ENCODE measurements around the gene PROSER2.
A peak's percentile ranks its signal among the peaks of the same experiment; 100 is the strongest.

PROSER2 gene

DNA sequence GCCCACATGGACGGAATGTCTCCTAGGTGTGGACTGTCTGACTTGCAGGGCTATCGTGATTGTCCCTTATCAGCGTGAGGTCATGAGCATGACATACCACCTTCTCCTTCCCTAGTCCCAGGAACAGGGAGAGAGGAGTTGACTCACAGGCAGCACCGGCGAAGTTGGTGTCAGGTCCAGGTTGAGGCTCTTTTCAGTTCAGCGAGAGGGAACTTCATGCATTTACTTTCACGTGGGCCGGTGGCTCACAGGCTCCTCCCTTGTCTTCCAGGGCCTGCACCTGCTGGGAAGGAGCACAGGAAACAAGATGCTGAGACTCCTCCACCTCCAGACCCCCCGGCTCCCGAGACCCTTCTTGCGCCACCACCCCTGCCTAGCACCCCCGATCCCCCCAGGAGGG is 46.1 kb downstream of the PROSER2 start:
- DNase-seq (ENCODE audit: low read depth in 3 of 3), result no peak

DNA sequence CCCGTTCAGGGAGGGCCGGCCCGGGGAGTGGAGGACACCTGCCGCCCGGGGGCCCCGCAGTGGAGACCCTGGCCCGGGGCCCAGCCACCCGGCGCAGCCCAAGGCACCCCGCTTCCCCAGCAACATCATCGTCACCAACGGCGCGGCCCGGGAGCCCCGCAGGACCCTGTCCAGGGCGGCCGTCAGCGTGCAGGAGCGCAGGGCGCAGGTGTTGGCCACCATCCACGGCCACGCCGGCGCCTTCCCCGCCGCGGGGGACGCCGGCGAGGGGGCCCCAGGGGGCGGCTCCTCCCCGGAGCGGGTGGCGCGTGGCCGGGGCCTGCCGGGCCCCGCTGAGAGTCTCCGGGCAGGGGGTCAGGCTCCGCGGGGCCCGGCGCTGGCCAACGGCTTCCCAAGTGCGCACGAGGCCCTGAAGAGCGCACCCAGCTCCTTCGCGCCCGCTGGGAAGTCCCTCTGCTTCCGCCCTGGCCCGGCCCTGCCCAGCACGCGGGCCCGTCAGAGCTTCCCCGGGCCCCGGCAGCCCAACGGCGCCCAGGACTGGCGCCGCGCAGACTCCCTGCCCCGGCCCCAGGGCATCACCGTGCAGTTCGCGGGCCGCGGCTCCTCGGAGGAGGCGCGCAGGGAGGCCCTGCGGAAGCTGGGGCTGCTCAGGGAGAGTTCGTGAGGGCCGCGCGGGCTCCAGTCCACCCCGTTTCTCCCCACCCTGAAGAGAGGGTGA is 46.7 kb downstream of the PROSER2 start:
- no peak for DNase-seq (ENCODE audit: low read depth in 3 of 3)

DNA sequence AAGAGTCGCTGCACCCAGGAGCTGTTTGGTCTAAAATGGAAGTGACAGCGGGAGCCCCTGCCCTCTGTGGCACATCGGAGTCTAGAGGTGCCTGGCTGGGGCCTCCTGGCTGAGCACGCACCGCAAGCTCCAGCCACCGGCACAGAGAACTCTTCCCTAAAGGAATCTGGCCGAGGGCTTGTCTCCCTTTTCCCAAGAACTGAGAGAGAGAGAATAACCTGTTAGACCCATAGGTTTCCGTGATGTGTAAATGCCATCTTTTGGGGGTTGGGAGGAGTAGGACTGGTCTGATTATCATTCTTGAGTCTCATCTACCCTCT is 47.3 kb downstream of the PROSER2 start:
- no peak for DNase-seq (ENCODE audit: low read depth in 3 of 3)

DNA sequence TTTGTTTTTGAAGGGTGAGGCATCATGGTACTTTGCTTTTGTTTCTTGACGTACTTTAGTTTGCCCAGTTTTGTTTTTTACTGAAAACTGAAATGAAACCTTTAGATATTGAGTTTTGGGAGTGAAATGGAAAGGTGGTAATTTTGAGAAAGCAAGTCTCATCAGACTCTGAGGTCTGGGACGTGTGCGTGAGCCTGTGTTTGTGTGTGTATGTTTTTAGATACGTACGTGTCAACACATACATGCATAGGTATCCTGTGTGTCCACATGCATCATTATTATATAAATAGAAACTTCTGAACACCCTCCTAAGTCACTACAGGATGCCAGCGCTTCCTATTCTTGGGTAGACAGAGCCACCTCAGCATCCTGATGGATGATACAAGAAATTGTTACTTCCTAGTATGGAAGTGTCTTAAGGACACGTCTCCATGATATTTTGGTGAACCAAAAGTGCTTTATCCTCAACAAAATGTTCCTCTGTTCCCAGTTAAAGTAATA is 47.8 kb downstream of the PROSER2 start:
- DNase-seq (ENCODE audit: low read depth in 3 of 3), result no peak

DNA sequence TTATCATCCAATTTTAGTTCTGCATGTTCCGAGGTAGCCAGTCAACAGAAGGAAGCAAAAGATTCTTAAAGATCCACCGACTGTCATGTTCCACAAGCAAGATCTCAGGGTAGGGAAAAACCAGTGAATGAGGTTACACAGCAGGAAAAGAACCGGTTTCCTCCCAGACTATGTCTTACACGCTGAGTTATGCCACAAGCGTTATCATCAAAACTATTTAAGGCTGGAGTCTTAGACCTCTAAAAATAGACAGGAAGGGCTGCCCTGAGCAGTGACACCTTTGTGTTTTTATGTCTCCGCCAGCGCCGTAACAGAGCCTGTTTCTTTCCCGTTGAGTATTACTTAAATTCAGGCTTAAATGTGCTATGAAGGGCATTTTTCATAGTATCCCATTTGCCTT is 48.3 kb downstream of the PROSER2 start:
- no peak for DNase-seq (ENCODE audit: low read depth in 3 of 3)

DNA sequence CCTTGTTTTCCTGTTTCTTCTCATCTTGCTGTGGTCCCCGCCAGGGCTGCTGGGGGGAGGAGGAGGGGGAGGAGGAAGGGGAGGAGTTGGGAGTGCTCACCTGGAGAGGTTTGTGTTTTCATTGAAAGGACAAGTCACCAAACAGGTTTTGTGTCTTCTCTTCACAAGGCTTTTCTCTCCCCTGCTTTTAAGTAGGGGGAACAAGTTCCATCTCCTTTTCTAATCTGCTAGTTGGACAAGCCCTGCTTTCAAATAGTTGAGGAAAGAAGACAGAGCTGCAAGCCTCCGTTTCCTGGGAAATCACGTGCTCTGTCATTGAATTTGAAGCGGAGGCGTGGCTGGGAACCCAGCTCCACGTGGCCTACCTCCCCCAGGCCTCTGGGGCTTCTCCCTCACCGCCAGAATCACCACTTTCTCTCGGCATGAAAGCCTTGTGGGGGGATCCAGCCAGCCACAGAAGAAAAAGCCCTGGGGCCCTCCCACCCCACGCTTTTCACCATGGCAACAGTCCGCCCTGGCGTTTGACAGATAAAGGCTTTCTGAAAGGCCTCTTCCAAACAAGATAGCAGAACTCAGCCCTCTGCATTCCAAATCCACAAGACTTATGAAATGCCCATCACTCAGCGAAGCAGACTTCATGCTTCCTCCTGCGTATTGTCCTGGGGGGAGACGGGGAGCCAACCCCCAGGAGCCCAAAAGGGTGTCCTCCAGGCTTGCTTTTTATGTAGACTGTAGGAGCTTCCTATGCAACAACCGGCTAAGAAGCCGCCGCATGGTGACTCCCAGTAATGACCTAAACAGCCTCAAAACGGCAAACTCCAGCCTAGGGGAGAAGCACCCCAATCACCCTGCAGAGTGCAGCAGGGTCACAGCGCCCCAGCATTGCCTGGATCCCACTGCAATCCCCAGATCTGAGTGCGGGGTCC is 51.7 kb downstream of the PROSER2 start:
- peak; percentile 1 to 57 (median 13) for DNase-seq (ENCODE audit: low read depth in 3 of 3)

- no peak for DNase-seq (ENCODE audit: low read depth in 3 of 3)
Observed at GRCh38 chr10:11875494-11876281, 52.5 kb downstream of the PROSER2 start.

GRCh38 chr10:11876324-11876723 is 53.2 kb downstream of the PROSER2 start:
- no peak for DNase-seq (ENCODE audit: low read depth in 3 of 3)

DNA sequence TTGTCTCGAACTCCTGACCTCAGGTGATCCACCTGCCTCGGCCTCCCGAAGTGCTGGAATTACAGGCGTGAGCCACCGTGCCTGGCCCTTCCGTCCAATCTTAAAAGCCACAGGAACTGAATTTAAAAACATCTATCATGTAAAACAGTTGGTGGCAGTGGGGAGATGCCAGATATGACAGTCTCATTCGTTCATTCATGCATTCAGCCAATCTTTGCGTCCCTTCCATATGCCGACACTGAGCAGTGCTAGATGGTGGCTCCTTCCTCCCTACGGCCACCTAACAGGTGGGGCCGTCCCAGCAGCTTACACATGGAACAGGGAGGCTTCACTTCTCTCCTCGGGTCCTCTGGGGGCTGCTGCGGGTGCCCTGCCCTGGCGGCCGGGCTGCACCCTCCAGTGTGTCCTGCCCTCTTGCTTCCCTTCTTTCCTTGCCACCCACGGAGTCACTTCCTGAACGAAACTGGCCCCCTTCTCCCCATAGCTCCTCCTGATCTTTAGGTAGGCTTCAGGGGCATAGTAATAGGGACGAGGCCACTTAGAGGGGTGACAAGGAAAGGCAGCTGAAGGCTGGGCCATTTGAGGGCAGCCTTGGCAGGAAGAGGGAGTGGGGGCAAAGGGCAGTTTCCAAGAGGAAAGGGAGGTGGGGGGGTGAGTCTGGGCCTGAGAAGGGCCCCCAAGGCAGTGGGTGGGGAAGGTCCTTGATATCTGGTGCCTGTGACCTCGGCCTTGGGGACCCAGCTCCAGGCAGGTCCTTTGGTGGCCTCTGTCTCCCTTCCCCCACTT is 53.8 kb downstream of the PROSER2 start:
- no peak for DNase-seq (ENCODE audit: low read depth in 3 of 3)

DNA sequence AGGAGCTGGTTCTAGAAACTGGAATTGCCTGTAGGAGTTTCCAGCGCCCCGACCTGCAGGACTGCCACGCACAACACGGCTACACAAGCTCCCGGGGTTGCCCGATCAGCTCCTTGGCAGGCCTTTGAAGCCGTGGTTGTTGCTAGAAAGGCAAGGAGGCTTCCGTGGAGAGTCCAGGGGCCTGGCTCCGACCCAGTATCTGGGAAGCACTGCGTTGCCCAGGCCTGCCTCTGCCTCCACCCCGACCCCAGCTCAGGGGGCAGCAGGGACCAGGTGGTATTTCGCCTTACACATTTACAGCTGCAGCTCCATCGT is 54.4 kb downstream of the PROSER2 start:
- DNase-seq (ENCODE audit: low read depth in 3 of 3), result no peak

DNA sequence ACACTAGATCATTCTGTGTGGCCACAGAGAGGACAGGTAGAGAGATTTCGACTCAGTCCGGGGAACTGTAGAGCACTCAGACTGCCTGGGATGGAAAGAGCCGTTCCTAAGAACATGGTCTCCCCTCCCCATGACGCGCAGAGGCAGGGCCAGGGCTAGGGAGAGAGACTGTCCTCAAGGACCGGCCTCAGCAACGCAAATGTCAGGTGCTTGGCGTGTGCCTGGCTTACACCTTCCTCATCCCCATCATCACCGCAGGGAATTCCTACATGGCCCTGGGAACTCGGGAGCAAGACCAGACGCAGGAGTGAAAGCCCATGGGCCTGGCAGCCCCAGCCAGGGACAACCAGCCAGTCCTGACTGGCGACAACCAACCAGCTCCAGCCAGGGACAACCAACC is 55.6 kb downstream of the PROSER2 start:
- DNase-seq (ENCODE audit: low read depth in 3 of 3), result no peak

DNA sequence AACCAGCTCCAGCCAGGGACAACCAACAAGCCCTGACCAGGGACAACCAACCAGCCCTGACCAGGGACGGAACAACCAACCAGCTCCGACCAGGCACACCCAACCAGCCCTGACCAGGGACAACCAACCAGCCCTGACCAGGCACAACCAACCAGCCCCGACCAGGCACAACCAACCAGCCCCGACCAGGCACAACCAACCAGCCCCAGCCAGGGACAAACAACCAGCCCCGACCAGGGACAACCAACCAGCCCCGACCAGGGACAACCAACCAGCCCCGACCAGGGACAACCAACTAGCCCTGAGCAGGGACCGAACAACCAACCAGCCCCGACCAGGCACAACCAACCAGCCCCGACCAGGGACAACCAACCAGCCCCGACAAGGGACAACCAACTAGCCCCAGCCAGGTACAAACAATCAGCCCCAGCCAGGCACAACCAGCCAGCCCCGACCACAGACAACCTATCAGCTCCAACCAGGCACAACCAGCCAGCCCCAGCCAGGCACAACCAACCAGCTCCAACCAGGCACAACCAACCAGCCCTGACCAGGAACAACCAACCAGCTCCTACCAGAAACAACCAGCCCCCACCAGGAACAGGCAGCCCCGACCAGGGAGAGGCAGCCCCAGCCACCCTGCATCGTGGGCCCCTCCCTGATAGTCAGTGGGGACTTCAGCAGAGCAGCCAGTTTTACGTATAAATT is 56.4 kb downstream of the PROSER2 start:
- no peak for DNase-seq (ENCODE audit: low read depth in 3 of 3)

DNA sequence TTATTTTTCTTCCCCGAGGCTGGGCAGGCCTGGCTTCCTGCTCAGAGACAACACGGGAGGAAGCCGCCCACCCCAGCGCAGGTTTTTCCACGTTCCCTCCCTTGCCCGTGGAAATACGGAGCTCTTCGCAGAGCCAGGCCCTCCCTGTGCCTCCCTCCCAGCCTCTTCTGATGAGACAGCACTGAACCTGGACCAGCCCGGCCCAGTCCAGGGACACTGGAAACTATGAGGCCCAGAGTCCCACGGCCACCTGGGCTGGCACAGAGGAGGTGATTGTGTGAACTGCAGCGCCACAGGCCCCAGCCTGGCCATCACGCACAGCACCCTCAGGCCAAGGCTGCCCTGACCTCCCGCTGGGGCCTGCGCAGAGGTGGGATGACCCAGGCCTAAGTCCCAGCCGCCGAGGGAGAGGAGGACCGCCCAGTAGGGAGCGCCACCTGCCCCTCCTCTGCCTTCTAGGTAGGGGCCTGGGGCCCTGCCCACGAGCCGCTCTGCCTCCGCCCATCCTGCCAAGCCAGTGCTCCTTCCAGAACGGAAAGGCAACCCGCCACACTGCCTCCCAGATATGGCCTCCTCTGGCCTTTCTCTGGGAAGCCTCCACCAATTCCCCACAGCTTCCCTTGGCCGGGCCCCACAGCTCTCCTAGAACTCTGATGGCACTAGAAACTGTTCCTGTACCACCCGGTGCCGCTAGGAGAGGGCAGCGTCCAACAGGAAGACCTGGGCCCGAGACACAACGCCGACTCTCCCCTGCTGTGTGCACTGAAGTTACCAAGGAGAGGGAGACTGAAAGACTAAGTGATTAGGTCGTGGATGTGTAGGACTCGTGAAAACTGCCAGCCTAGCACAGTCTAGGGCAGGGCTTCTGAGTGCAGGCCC is 57.2 kb downstream of the PROSER2 start:
- no peak for DNase-seq (ENCODE audit: low read depth in 3 of 3)

DNA sequence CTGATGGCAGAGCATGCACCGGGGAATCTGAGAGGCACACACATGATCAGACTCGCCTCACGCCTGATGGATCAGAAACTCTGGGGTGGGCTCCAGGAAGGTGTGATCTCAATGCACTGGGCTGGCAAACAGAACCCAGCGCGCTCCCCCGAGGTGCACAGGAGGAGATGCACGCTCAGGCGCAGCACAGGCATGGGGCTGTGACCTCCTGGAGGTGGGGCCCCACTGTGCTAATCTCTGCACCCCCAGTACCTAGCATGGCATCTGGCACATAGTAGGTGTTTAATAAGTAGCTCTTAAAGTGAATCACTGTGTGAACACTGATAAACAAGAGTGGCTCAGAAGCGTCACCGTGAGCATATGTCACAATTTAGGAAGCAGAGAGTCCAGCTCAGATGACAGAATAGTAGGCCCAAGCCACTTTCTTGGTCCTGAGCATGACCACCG is 57.9 kb downstream of the PROSER2 start:
- DNase-seq (ENCODE audit: low read depth in 3 of 3), result no peak

- DNase-seq (ENCODE audit: low read depth in 3 of 3), result no peak
Observed at GRCh38 chr10:11881477-11882417, 58.6 kb downstream of the PROSER2 start.

- DNase-seq (ENCODE audit: low read depth in 3 of 3), result no peak
Observed at GRCh38 chr10:11882646-11883375, 59.7 kb downstream of the PROSER2 start.

- no peak for DNase-seq (ENCODE audit: low read depth in 3 of 3)
Observed at GRCh38 chr10:11884706-11885423, 61.7 kb downstream of the PROSER2 start.

All from stimulated activated CD4-positive, alpha-beta T cell treated with anti-CD3 and anti-CD28 coated beads, TNF-alpha, amount 100 ng/mL, for 24 hours (primary cell).